Measurements from ENCODE around the gene RFX8.

GRCh38 chr2:101508636-101509035, 33.7 kb upstream of the RFX8 start:
- TF ChIP-seq, protein P1, sequence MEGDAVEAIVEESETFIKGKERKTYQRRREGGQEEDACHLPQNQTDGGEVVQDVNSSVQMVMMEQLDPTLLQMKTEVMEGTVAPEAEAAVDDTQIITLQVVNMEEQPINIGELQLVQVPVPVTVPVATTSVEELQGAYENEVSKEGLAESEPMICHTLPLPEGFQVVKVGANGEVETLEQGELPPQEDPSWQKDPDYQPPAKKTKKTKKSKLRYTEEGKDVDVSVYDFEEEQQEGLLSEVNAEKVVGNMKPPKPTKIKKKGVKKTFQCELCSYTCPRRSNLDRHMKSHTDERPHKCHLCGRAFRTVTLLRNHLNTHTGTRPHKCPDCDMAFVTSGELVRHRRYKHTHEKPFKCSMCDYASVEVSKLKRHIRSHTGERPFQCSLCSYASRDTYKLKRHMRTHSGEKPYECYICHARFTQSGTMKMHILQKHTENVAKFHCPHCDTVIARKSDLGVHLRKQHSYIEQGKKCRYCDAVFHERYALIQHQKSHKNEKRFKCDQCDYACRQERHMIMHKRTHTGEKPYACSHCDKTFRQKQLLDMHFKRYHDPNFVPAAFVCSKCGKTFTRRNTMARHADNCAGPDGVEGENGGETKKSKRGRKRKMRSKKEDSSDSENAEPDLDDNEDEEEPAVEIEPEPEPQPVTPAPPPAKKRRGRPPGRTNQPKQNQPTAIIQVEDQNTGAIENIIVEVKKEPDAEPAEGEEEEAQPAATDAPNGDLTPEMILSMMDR (IDR thresholded peaks at IDR 0.05): no peak
- TF ChIP-seq POLR2A (IDR thresholded peaks at IDR 0.05): no peak
- TF ChIP-seq EP300 (IDR thresholded peaks at IDR 0.05): no peak

Data from stomach (tissue), 4 donors.